GM19239 (cell line): Measurements from ENCODE around the gene AMZ2.

Experiments used
- DNase-seq: peaks from one replicate; pipeline ENCODE4 v3.0.0; 2011; ENCODE audit warnings: low spot score; ENCODE audit not compliant: insufficient read length
- FAIRE-seq: peaks from 2 replicates; lab custom pipeline; 2011; peaks lifted over from hg19 to GRCh38; lab: Jason Lieb, UNC

AMZ2 gene

DNA sequence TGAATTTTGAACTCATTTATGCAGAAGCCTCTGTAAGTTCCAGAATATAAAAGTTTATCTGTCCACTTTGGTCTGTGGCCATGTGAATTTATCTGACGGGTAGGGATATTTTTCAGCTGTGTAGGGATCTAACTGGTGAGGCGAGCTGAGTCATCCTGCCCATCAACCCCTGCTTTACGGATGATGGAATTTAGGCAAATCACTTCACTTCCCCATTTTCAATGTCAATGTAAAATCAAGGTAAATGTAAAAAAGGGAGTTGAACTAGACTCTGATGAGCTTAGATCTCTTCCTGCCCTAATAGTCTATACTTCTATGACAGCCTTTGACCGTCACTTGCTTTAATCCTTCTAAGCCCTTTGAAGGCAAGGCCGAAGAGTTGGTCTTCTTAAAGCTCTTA lies 40.5 kb downstream of the AMZ2 start:
- peak; percentile 83 for FAIRE-seq
- DNase-seq, result peak; percentile 49

DNA sequence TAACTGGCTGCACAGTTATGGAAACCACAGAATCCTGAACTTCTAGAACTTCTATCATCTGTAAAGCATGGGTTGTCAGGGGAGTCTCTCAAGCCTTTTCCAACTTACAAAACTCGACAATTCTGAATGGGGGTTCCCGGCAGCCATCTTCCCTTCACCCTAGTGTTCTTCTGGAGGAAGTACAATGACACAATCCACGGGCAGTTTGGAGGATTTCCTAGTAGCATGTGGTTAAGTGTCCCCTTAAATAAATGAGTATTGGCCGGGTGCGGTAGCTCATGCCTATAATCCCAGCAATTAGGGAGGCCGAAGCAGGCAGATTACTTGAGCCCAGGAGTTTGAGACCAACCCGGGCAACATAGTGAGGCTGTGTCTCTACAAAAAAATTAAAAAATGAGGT lies 41.0 kb downstream of the AMZ2 start:
- DNase-seq, result peak; percentile 22
- no peak for FAIRE-seq

DNA sequence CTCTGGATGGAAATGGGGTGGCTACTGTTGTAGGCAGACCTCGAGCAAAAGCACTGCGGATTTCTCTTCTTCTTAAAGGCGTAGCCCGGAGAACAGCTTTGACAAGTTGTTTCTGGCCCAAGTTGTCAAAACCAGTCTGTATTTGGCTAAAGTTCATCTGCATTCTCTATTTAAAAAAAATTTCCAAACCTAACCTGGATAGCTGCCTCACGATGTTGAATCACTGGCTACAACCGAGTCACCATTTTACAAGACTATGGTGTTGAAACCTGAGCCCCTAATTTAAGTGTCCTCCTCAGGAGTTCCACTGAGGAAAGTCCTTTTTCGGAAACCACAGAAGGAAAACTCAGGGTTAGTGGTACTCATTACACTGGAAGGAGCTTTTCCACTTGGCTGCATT lies 41.6 kb downstream of the AMZ2 start:
- FAIRE-seq, result peak; percentile 42

DNA sequence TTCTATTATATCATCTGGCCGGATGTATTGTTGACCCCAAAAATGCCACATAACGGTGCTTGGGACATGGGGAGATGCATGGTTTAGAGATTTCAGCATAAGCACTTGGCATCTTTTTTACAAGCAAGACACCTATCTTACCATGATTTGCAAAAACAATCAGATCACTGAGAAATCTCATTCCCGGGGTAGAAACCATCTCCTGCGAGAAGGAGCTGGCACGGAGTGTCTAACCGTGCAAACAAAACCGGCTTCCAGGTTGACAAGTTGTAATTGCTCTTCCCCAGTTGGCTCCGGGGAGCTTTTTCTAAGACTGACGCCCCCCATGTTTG lies 42.1 kb downstream of the AMZ2 start:
- DNase-seq, result no peak
- peak; percentile 62 for FAIRE-seq

More for the DNA sequence above, 41.6 kb downstream of the AMZ2 start:
- DNase-seq, result no peak

- no peak for DNase-seq
- FAIRE-seq, result peak; percentile 70
Observed at GRCh38 chr17:68290268-68290954, 42.6 kb downstream of the AMZ2 start.

GRCh38 chr17:68290955-68291835 lies 43.4 kb downstream of the AMZ2 start, which contains the start of the genes ARSG and SLC16A6:
Gene ARSG, plus strand, starts transcription at chr17:68291495. Its CDS starts 15,999 bp downstream, at chr17:68307494.
Gene SLC16A6, minus strand, starts transcription at chr17:68291127. Its CDS starts 12,807 bp downstream, at chr17:68278320.
- FAIRE-seq (peak; percentile 70), DNase-seq (peak; percentile 55)

- DNase-seq, result peak; percentile 88
- FAIRE-seq, result peak; percentile 84
Observed at GRCh38 chr17:68291836-68292688, 44.2 kb downstream of the AMZ2 start.

- FAIRE-seq, result no peak
Observed at GRCh38 chr17:68292689-68293040, 44.8 kb downstream of the AMZ2 start.

GRCh38 chr17:68293490-68294195 lies 45.8 kb downstream of the AMZ2 start:
- DNase-seq, result no peak
- no peak for FAIRE-seq

More at GRCh38 chr17:68292689-68293040, 44.8 kb downstream of the AMZ2 start:
- DNase-seq, result no peak

GRCh38 chr17:68294196-68294555 lies 46.3 kb downstream of the AMZ2 start:
- no peak for FAIRE-seq
- no peak for DNase-seq

GRCh38 chr17:68294617-68295016 lies 46.8 kb downstream of the AMZ2 start:
- DNase-seq (no peak), FAIRE-seq (no peak)

GRCh38 chr17:68295086-68295485 lies 47.2 kb downstream of the AMZ2 start:
- no peak for FAIRE-seq
- no peak for DNase-seq

DNA sequence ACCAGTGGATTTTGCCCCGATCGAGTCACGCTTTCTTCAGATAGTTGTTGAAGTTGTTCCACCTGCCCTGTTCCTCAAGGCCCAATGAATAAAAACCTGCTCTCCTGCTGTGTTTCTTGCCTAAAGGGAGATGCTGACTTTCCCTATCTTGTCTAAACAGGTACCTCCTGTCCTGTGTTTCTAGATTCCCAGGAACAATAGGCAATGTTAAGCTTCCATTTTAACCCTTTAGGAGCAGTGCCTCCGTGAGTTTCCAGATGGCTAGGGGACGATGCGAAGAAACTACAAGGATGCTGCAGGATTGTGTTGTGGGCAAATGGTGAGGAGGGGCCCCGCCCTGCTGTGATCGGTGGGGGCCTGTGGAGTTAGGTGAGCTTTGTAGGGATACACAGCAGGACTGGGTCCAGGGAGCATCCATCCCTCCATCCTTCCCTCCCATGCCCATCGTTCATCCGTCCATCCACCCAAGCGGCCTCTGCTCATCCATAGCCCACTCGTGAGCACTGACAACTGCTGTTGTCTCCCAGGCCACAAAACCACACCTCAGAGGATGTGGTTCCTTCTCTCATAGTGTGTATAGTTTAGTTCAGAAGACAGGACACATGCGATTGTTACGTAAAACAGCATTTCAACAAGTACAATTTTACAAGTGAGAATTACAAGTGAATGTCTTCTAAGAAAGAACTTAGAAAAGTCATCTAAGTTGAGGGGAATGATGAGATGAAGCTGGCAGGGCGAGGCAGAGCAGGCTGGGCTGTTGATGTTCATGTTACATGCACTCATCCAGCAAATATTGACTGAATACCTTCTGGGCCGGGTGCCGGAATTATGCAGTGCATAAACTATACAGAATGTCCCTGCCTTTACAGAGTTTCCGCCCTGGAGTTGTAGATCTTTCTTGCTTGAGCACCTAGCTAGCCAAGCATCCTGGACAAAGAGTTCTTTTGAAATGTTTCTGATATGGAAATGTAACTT lies 48.7 kb downstream of the AMZ2 start:
- DNase-seq (no peak), FAIRE-seq (no peak)

GRCh38 chr17:68297195-68297594 lies 49.4 kb downstream of the AMZ2 start:
- DNase-seq (no peak), FAIRE-seq (no peak)

GRCh38 chr17:68298601-68299000 lies 50.8 kb downstream of the AMZ2 start:
- FAIRE-seq, result no peak
- no peak for DNase-seq

- DNase-seq (no peak), FAIRE-seq (no peak)
Observed at GRCh38 chr17:68299817-68300216, 52.0 kb downstream of the AMZ2 start.

GRCh38 chr17:68301438-68301959 lies 53.7 kb downstream of the AMZ2 start:
- FAIRE-seq (no peak), DNase-seq (no peak)

- DNase-seq (no peak), FAIRE-seq (no peak)
Observed at GRCh38 chr17:68302066-68302564, 54.3 kb downstream of the AMZ2 start.
